ENCODE measurements around the gene MCF2L2.
"Not testable (repeated sequence)": the region's sequence is repeated elsewhere in the genome, so short reads cannot be mapped to it uniquely, and the experiment has no call there.

Gene MCF2L2, protein sequence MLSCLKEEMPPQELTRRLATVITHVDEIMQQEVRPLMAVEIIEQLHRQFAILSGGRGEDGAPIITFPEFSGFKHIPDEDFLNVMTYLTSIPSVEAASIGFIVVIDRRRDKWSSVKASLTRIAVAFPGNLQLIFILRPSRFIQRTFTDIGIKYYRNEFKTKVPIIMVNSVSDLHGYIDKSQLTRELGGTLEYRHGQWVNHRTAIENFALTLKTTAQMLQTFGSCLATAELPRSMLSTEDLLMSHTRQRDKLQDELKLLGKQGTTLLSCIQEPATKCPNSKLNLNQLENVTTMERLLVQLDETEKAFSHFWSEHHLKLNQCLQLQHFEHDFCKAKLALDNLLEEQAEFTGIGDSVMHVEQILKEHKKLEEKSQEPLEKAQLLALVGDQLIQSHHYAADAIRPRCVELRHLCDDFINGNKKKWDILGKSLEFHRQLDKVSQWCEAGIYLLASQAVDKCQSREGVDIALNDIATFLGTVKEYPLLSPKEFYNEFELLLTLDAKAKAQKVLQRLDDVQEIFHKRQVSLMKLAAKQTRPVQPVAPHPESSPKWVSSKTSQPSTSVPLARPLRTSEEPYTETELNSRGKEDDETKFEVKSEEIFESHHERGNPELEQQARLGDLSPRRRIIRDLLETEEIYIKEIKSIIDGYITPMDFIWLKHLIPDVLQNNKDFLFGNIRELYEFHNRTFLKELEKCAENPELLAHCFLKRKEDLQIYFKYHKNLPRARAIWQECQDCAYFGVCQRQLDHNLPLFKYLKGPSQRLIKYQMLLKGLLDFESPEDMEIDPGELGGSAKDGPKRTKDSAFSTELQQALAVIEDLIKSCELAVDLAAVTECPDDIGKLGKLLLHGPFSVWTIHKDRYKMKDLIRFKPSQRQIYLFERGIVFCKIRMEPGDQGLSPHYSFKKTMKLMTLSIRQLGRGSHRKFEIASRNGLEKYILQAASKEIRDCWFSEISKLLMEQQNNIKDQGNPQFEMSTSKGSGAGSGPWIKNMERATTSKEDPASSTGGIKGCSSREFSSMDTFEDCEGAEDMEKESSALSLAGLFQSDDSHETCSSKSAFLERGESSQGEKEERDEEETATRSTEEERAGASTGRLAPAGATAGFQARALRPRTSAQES

DNA sequence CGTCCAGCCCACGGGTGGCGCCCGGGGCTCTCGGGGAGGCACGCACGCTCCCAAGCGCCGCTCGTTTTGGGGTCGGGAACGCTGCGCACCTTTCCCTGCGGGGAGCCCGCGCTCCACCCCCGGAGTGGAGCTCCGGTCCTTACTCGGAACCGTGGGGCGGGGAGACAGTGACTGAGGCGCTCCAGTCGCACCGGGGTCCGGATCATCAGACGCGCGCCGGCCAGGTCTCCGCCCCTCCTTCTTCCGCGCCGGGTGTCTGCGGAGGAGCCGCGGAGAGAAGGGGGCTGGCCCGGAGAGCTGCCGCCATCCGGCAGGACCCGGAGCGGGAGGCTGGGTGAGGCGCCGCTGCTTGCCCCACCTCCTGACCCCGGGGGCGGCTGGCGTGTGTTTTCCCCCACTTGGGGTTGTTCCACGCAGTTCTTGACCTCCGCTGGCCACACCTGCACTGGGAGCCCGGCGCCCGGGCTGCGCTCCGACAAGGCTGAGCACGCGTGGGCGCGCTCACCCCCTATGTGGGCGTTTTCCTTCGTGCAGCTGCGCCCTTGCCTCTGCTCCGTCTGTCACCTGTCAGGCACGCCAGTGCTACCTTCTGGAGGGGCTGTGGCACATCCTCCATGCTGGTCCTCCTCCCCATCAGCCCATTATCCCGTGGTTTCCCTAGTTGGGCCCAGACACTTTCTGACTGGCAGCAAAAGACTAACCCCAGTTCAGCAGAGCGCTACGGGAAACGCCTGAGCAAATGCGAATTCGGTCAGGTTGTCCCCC, at the start of gene MCF2L2:
Gene MCF2L2, minus strand, starts transcription at position 173 of the 765 bp plus-strand sequence. CDS start 642 bp downstream, outside the sequence.
- DNase-seq = peak; percentile 77

DNA sequence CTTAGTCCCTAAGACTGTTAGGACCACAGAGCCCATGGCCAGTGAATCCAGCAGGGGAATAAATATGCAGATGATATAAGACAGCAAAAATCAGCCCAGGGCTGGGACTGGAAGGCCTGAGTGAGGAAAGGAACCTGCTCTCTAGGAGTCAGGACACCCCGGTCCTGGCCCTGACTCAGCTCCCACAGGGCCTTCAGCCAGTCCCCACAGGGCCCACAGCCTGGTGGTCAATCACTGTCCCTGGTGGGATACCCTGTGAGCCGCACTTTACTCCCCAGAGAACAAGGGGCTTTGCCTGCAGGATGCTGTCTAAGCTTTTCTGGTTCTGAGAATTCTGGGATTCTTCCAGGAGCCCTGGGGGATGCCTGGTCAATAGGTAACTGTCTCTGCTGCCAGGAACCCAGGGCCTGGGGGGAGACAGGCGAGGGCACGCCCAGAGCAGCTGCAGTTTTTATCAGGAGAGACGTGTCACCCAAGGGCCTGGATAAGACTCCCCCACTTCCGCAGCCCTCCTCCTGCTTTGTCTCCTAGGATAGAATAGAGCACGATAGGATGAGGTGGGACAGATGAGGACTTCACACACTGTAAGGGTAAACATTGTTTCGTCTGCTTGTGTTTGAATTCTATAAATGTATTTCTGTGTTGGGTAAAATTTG, 49.5 kb upstream of the MCF2L2 start:
- DNase-seq = no peak

DNA sequence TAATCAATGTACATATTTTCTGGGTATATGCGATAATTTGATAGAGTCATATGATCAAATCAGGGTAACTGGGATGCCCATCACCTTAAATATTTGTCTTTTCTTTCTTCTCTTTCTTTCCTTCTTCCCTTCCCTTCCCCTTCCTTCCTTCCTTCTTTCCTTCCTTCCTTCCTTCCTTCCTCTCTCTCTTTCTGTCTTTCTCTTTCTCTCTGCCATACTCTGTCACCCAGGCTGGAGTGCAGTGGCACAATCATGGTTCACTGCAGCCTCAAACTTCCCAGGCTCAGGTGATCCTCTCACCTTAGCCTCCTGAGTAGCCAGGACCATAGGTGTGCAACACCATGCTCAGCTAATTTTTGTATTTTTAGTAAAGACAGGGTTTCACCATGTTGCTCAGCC, 47.3 kb upstream of the MCF2L2 start:
- not testable (repeated sequence) for DNase-seq

DNA sequence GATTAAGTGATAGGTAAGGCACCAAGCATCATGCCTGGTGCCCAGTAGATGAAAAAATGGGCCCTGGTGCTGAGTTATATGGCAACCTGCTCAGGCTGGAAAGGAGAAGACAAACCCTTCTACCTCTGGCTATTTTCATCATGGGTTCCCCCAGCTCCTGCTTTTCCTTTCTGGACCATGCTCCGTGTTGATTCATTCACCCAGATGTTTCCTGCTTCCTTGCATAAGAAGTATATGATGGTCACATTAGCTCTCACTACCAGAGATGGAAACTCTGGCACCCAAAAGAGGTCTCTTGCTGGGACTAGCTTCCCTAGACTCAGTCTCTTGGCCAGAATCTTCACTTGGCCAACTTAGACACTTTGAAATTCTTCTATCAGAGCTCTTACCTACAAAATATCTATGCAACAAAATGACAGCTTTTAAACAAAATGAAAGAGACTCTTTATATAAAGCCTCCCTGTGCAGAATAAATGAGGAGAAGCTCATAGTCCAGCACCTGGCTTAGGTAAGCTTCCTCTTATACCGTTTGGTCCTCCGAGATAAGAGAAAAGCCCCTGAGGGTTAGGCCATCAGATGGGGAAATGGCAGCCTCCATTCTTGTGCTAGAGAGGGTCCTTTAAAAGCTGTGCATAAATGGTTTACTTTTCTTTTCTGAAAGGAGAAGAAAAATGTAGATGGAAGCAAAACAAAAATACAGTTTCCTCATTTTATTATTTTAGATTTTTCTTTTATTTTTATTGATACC, 46.8 kb upstream of the MCF2L2 start:
- DNase-seq = no peak

DNA sequence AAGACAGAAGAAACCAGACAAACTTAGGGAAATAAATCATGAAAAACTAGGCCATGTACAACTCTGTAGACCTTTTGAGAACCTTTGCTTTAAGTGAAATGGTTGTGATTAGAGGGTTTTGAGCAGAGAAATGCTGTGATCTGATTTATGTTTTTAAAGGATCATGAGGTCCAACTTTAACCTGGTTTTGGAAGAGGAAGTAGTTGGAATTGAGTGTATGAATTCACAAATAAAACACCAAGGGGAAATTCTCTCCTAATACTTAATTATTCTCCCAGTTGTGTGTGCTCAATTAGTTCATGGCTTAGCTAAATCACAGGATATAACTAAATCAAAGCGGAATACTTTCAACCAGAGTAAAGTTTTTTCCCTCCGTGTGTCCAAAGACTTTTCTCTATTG, 45.5 kb upstream of the MCF2L2 start:
- DNase-seq = no peak

DNA sequence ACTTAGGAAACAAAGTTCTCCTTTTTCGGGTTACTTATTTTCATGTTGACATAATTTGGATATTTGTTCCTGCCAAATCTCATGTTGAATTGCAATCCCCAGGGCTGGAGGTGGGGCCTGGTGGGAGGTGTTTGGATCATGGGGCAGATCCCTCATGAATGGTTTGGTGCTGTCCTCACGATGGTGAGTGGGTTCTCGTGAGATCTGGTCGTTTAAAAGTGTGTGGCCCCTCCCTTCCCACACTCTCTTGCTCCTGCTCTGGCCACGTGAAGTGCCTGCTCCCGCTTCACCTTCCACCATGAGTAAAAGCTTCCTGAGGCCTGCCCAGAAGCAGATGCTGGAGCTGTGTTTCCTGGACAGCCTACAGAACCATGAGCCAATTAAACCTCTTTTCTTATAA, 43.7 kb upstream of the MCF2L2 start:
- DNase-seq = no peak

DNA sequence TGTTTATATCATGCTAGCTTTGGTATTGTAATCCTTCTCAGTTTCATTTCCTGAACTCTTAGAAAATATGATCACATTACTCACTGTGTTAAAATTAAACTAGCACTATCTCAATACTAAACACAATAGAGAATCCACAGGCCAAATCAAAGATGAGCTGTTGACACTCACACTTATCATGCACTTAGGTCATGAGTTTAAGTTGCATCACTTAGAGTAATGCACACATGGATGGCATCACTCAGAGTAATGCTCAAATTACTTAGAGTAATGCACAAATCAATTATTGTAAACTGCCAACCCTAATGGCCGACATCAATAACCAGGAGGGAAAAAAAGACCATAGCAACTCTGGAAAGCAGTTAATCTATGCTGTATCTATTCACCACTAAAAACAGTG, 40.0 kb upstream of the MCF2L2 start:
- DNase-seq = no peak

DNA sequence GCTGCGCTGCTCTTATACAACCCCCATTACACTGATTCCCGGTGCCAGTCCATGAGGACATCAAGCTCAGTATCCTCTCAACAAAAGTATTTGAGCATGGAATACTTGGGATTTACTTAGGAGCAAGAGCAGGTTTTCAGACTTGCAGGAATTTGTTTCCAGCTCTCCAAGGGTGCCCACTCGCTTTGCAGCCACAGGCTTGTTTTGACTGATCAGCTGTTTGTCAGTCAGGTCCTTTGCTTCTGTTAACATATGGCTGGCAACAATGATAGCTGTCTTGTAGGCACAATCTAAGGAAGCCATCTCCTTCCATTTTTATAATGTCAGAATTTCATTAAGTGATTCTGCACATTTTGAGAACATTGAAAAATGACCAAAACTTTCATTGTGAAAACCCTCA, 38.2 kb upstream of the MCF2L2 start:
- DNase-seq = no peak

DNA sequence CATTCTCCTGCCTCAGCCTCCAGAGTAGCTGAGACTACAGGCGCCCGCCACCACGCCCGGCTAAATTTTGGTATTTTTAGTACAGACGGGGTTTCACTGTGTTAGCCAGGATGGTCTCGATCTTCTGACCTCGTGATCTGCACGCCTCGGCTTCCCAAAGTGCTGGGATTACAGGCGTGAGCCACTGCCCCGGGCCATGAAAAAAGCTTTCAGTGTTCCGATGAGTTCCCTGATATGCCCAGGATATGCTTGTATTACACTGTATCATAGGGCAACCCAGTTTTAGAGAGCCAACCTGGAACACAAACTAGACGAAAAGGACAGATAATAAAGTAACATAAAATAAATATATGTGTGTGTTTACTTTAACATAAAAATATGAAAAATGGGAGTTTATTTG, 37.3 kb upstream of the MCF2L2 start:
- DNase-seq = not testable (repeated sequence)

DNA sequence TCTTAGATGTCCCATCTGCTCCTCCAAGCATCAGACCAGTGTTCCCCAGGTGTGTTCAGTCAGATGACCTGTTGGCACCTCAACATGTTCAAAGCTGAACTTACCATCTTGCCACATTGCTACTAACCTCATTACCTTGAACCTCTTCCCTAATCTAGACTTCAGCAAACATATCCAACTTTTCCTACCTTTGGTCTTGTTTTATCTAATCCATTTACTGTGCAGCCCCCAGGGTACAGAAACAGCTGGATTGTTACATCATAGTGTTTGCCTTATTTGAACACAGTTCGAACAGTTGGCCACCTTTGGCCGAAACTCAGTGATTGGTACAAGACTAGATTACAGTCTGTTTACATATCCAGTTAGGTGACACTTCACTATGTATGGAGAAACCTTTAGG, 36.1 kb upstream of the MCF2L2 start:
- DNase-seq = no peak

DNA sequence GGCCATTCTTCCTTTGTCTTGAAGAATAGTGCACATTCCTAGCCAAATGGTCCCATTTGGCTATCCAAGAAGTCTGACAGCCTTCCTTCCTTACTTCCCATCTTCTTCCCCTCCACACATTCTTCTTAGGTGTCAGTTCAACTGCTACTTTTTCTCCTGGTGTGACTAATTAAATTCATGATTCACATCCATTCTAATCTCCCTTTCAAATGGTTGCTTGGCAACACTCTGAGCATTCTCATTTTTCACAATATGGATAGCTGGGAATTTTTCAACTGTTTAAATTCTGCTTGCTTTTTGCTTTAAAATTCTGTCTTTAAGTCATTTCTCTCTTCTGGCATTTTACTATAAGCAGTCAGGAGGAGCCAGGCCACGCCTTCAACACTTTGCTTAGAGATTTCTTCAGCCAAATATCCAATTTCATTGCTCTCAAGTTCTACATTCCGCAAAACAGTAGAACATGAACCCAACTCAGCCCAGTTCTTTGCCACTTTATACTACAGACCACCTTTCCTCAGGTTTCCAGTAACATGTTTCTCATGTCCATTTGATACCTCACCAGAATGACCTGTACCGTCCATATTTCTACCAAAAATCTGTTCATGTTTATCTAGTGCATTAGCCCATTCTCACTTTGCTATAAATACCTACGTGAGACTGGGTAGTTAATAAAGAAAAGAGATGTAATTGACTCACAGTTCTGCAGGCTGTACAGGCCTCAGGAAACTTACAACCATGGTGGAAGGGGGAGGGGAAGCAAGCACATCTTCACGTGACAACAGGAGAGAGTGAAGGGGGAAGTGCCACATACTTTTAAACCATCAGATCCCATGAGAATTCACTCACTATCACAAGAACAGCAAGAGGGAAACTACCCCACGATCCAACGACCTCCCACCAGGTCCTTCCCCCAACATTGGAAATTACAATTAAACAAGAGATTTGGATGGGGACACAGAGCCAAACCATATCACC, 31.9 kb upstream of the MCF2L2 start:
- DNase-seq = no peak

DNA sequence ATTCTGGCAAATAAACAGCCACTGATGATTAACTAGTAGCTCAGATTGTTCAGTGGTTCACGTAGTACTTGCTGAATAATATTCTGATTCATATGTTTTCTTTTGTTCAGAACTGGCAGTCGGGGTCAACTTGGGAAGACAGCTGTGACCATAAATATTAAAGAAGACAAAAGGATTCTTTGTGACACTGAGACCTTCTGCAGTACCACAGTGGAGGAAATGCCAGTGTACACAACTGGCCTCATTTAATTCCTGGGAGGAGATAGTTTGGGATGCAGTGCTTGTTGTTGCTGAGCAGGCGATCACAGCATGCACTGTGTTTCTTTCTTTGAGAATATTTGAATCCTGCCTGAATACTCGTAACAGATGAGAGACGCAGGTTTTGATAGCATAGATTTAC, 26.7 kb upstream of the MCF2L2 start:
- no peak for DNase-seq

DNA sequence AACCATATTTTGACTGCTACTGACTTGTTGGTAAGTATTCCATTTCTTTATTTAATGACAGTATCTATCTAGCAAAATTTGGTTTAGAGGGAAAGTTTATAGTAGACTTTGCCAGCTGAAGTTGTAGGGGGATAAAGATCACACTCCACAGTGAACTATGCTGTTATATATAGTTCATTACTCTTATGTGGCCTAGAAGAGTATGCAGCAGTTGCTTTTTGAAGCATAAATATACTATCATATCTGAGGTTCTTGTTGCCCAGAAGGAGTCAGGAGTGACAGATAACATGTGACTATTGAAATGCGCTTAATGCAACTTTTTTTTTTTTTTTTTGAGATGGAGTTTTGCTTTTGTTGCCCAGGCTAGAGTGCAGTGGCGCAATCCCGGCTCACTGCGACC, 25.6 kb upstream of the MCF2L2 start:
- no peak for DNase-seq

DNA sequence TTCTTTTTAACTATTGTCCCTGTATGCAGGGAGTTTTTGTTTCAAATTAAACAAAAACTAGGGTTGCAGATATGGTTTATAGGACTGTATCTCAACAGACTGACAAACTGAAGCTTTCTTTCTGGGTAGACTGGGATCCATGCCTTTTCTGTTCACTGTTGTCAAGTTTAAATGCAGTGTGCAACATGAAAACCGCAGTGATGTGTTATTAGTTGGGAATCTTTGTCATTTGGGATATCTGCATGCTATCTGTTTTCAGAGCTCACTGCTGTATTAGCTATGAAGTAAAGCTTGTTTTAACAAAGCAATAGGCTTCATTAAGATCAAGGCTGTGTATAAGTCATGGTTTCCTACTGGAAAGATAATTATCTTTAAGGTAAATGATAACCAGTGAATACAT, 21.4 kb upstream of the MCF2L2 start:
- DNase-seq = no peak

DNA sequence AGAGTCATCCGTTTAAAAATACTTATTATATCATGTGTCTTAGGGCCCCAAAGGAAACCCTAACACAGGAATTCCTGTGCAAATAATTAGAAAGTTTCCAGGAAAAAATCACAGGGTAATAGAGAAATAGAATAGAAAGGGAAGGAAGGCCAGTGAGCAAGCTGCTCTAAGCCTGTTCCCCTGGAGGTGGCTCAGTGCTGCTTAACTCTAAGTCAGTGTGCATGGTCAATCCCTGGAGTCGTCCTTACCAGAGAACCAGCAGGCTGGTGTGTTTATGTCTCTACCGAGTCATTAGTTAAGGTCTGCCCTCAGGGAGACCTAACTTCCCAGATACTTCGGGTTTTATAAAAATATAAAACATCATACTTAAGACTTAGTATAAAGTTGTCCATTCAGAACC, 21.0 kb upstream of the MCF2L2 start:
- no peak for DNase-seq

DNA sequence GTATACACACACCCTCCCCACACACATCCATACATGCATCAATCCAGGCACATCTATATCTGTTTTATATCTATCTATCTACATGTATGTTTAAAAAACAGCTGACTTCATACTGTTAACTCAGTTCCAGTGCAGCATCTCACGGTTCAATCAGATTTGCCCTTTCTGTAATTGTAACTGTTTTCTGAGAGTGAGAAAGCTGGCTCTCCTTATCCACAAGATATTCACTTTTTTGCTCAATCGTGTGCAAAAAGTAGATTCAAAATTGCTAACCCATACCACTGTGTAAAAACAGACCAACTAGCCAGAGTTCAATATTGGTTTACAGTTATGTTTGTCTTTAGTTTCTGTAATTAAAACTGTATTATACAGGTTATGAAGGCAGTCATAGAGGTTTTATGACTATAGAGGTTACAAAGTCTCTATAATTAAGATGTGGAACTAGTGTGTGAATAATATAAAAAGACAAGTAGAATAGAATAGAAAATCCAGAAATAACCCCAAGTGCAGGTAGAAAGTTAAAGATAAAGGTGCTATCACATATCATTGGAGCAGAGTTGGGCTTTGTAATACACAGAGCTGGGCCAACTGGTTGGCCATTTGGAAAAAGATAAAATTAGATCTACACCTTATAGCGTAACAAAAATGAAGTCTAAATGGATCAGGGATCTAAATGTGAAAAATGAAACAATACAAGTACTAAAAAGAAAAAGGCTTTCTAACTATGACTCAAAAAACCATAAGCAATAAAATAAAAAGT, 20.1 kb upstream of the MCF2L2 start:
- DNase-seq = no peak

DNA sequence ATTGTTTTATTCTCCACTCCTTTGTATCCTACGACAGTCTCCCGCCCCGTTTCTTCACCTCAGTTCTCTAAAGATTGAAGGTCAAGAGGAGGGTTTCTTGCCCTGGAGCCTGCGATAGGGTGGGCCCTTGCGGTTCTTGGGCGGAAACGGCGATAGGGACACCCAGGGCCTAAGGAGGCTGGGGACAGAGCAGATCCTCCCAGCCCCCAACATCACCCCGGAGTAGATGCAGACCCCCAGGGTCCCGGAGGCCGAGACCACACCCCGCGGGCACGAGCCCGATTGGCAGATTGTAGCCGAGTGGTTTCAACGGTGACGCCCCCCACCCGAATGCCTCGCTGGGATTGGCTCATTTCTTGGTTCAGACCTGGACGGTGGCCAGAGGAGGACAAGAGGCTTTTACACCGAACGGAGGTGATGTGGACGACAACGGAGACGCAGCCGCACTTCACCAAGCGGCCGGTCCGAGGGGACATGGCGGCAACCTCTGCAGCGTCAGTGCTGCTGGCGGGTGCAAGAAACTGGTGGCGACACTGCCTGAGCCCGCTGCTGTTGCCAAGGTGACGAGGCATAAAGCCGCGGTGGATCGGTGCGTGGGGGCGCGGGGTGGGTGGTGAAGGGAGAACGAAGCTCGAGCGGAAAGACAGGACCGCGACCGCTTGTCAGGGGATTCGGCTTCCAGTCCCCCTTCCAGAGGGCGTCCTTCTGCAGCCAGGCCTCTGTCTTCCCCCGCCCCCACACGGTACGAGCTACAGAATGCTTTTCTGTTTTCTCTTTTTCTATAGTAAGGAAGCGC, 19.0 kb upstream of the MCF2L2 start:
- peak; percentile 65 for DNase-seq

DNA sequence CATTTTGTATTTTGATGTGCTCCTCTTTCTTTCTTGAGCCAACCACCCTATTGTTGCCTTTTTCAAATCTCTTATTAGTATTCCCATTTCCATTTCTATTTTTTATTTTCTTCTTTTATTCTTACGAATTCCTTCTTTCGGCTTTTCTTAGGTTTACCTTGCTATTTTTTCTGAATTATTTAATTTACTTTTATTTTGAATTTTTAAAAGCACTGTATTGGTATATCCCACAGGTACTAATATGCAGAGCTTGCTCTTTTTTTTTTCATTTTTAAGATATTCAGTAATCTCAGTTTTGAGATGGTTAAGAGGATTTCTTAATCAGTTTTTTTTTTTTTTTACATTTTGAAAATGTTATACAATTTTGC, 18.4 kb upstream of the MCF2L2 start:
- no peak for DNase-seq

DNA sequence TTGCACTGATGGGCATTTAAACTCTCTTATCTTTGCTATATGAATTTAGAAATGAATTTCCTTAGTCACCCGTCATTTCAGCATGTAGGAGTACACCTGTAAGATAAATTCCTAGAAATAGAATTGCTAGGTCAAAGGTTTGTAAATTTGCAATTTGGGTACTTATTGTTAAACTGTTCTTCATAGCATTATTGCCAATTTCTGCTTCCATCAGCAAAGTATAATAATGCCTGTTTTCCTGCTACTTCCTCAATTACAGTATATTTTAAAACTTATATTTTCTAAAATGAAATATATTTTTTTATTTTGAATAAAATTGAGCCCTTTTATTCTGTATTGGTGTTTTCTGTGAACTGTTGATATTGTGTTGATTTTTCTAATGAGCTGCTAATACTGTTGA, 16.3 kb upstream of the MCF2L2 start:
- DNase-seq = no peak

Data from stimulated activated CD4-positive, alpha-beta T cell treated with anti-CD3 and anti-CD28 coated beads, Interleukin-4, amount 100 ng/mL, for 1 hour (primary cell).